Measurements from ENCODE around the gene HSFX3.
"Not testable (repeated sequence)": the region's sequence is repeated elsewhere in the genome, so short reads cannot be mapped to it uniquely, and the experiment has no call there.

DNA sequence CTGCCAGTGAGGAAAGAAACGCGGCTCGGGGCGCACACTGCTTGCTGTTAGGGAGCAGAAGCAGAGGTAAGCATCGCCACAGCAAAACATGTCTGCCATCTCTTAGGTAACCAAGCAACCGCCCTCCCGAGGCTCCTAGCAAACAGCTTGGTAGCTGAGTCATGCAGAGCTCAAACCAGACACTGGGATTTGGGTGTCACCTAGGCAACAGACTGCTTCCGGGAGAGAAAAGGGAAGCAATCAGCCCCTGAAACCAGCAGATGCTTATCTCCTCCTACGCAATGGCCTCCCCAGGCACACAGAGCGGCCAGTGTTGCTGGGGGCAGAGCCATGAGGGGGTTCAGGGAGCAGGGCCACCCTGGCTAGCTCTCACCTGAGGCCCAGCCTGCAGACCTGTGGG, 46.3 kb downstream of the HSFX3 start:
- TF ChIP-seq, protein P1, sequence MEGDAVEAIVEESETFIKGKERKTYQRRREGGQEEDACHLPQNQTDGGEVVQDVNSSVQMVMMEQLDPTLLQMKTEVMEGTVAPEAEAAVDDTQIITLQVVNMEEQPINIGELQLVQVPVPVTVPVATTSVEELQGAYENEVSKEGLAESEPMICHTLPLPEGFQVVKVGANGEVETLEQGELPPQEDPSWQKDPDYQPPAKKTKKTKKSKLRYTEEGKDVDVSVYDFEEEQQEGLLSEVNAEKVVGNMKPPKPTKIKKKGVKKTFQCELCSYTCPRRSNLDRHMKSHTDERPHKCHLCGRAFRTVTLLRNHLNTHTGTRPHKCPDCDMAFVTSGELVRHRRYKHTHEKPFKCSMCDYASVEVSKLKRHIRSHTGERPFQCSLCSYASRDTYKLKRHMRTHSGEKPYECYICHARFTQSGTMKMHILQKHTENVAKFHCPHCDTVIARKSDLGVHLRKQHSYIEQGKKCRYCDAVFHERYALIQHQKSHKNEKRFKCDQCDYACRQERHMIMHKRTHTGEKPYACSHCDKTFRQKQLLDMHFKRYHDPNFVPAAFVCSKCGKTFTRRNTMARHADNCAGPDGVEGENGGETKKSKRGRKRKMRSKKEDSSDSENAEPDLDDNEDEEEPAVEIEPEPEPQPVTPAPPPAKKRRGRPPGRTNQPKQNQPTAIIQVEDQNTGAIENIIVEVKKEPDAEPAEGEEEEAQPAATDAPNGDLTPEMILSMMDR (IDR thresholded peaks at IDR 0.05; ENCODE audit: insufficient read depth, low read length, poor library complexity, severe bottlenecking): not testable (repeated sequence)
- TF ChIP-seq EZH2phosphoT487 (conservative IDR thresholded peaks at IDR 0.05; ENCODE audit: low read length): not testable (repeated sequence)
